Lung (tissue), 12 donors: ENCODE measurements around the gene TMEM263. TPM values are rescaled to one million over a fixed set of nuclear protein-coding genes. Genes with fewer than 3 reads are reported as not detected.

ENCODE experiments used
- ATAC-seq: fragments of 200-7000 bp; cut with Tn5 transposase; one replicate; pipeline ENCODE4 v1.9.1; 2020; ENCODE audit warnings: moderate number of reproducible peaks; ENCODE audit not compliant: insufficient read depth, low FRiP score
- DNase-seq, 3 donors: peaks; one replicate each; pipeline ENCODE4 v3.0.0-alpha.2; 2013 to 2017
- H3K27ac ChIP-seq, 2 donors: one replicate each; pipeline ENCODE4 v1.5.1; 2013; ENCODE audit warnings: mild to moderate bottlenecking in 2 of 2, moderate library complexity in 2 of 2, control low read depth in 1 of 2, inconsistent platforms in 1 of 2, low read depth in 1 of 2, low read length in 1 of 2
- H3K27me3 ChIP-seq, 3 donors: one replicate each; pipeline ENCODE4 v1.5.1; 2013; ENCODE audit warnings: low read length in 2 of 3; ENCODE audit not compliant: control insufficient read depth in 3 of 3, insufficient read depth in 3 of 3
- H3K36me3 ChIP-seq, 4 donors: one replicate each; pipeline ENCODE4 v1.5.1; 2013; ENCODE audit warnings: low read length in 4 of 4, mild to moderate bottlenecking in 1 of 4, moderate library complexity in 1 of 4; ENCODE audit not compliant: control insufficient read depth in 4 of 4, insufficient read depth in 4 of 4
- H3K4me1 ChIP-seq, 5 donors: one replicate each; pipeline ENCODE4 v1.5.1; 2013; ENCODE audit warnings: low read length in 5 of 5, mild to moderate bottlenecking in 2 of 5, moderate library complexity in 1 of 5; ENCODE audit not compliant: control insufficient read depth in 5 of 5, insufficient read depth in 5 of 5
- H3K4me3 ChIP-seq: one replicate; pipeline ENCODE4 v1.5.1; 2013; ENCODE audit warnings: mild to moderate bottlenecking, control low read depth, moderate library complexity
- H3K9ac ChIP-seq, 2 donors: one replicate each; pipeline ENCODE4 v1.5.1; 2013; ENCODE audit warnings: low read length in 2 of 2, control low read depth in 1 of 2; ENCODE audit not compliant: insufficient read depth in 1 of 2
- H3K9me3 ChIP-seq, 4 donors: one replicate each; pipeline ENCODE4 v1.5.1; 2013; ENCODE audit warnings: low read length in 3 of 4, mild to moderate bottlenecking in 1 of 4, moderate library complexity in 1 of 4; ENCODE audit not compliant: control insufficient read depth in 4 of 4, insufficient read depth in 3 of 4
- CTCF ChIP-seq: IDR thresholded peaks from 2 replicates; pipeline ENCODE4 v1.5.1; 2012; ENCODE audit warnings: mild to moderate bottlenecking; ENCODE audit errors: control extremely low read depth, extremely low read depth
- WGBS, 2 donors: extraction: QIAGEN DNeasy Blood & Tissue Kit; methylation state at CpG; one replicate each; pipeline ENCODE4 v1.1.7; 2013; 5-methylcytosine and 5-hydroxymethylcytosine counted together
- polyA plus RNA-seq, 2 donors: library from polyadenylated mRNA; stranded (reverse); fragments of 200-250 nt; gene quantifications; one replicate each; pipeline ENCODE4 v1.2.1, GENCODE V29; 2013
- total RNA-seq, 2 donors: library from RNA; depleted of rRNA in 1 of 2; stranded (reverse); fragments of >200 nt in 1 of 2; gene quantifications; one replicate each; pipeline ENCODE4 v1.2.1, GENCODE V29; 2014 to 2021
- donor health status: control.
- donor health status: control.
- donor health status: Bipolar disorder and iron deficiency.
- donor health status: healthy.
- donor health status: DM: yes; HTN: yes; CAD: no.

The TMEM263 gene
- total and polyA plus RNA-seq, 4 donors, result 9.6 to 73.9 (median 22.2) TPM

GRCh38 chr12:106913456-106913855 is 42.3 kb upstream of the TMEM263 start:
- Histone ChIP-seq H3K9me3 (no peaks in the 10 kb centered on the region), H3K36me3 (no peaks in the 10 kb centered on the region), H3K9ac (no peak overlapping the region), H3K27ac (no peak overlapping the region), H3K4me3 (no peak overlapping the region), H3K4me1 (no peaks in the 10 kb centered on the region), H3K27me3 (no peaks in the 10 kb centered on the region)
- DNase-seq, result no peak
- ATAC-seq, result no peak
- 94 to 96% methylated on average over 10 of the region's 10 CpGs for WGBS, 2 donors
- no peak for TF ChIP-seq CTCF

GRCh38 chr12:106914796-106915634 is 40.7 kb upstream of the TMEM263 start:
- no peak for ATAC-seq
- Histone ChIP-seq H3K4me1 (no peaks in the 10 kb centered on the region), H3K27ac (no peak overlapping the region), H3K9me3 (no peaks in the 10 kb centered on the region), H3K36me3 (no peaks in the 10 kb centered on the region), H3K4me3 (no peak overlapping the region), H3K27me3 (no peaks in the 10 kb centered on the region), H3K9ac (no peak overlapping the region)
- no peak for TF ChIP-seq CTCF
- no peak for DNase-seq
- WGBS, 2 donors, result 83% methylated on average over 3 of the region's 3 CpGs

- ATAC-seq (no peak), DNase-seq (no peak)
- Histone ChIP-seq H3K36me3 (no peaks in the 10 kb centered on the region), H3K9ac (no peak overlapping the region), H3K27me3 (no peaks in the 10 kb centered on the region), H3K4me1 (no peaks in the 10 kb centered on the region), H3K4me3 (no peak overlapping the region), H3K27ac (no peak overlapping the region), H3K9me3 (no peaks in the 10 kb centered on the region)
- whole genome bisulfite sequencing, 2 donors, result 60 to 85% methylated on average over 5 of the region's 5 CpGs
- TF ChIP-seq CTCF, result no peak
Observed at GRCh38 chr12:106915635-106916026, 40.1 kb upstream of the TMEM263 start.
